ENCODE data around the gene HS2ST1.
A peak's percentile ranks its signal among the peaks of the same experiment; 100 is the strongest.
"Not testable (repeated sequence)": the region's sequence is repeated elsewhere in the genome, so short reads cannot be mapped to it uniquely, and the experiment has no call there.

The HS2ST1 gene

GRCh38 chr1:86875722-86876121 lies 38.7 kb upstream of the HS2ST1 start:
- no peak overlapping the region for H3K27ac ChIP-seq
- DNase-seq (ENCODE audit: low spot score) = no peak
- no peak overlapping the region for H3K4me3 ChIP-seq
- no peak for TF ChIP-seq CTCF (IDR thresholded peaks at IDR 0.05)

GRCh38 chr1:86887479-86888162 lies 26.8 kb upstream of the HS2ST1 start:
- DNase-seq (ENCODE audit: low spot score) = no peak
- TF ChIP-seq CTCF (IDR thresholded peaks at IDR 0.05) = no peak
- no peak overlapping the region for H3K4me3 ChIP-seq
- no peak overlapping the region for H3K27ac ChIP-seq

GRCh38 chr1:86888327-86888726 lies 26.1 kb upstream of the HS2ST1 start:
- Histone ChIP-seq H3K27ac (no peak overlapping the region), H3K4me3 (no peak overlapping the region)
- DNase-seq (ENCODE audit: low spot score) = no peak
- TF ChIP-seq CTCF (IDR thresholded peaks at IDR 0.05) = no peak

GRCh38 chr1:86899401-86899800 lies 15.0 kb upstream of the HS2ST1 start:
- DNase-seq (ENCODE audit: low spot score); H3K27ac ChIP-seq; H3K4me3 ChIP-seq: not testable (repeated sequence)

GRCh38 chr1:86905875-86906274 lies 8.6 kb upstream of the HS2ST1 start:
- TF ChIP-seq CTCF (IDR thresholded peaks at IDR 0.05) = no peak
- no peak overlapping the region for H3K27ac ChIP-seq
- no peak for DNase-seq (ENCODE audit: low spot score)
- no peak overlapping the region for H3K4me3 ChIP-seq

- DNase-seq (ENCODE audit: low spot score) = no peak
- H3K4me3 ChIP-seq = no peak overlapping the region
- no peak overlapping the region for H3K27ac ChIP-seq
- no peak for TF ChIP-seq CTCF (IDR thresholded peaks at IDR 0.05)
Measured at GRCh38 chr1:86906419-86906818, 8.0 kb upstream of the HS2ST1 start.

- no peak overlapping the region for H3K27ac ChIP-seq
- peak overlapping the region; percentile 84 for H3K4me3 ChIP-seq
- TF ChIP-seq CTCF (IDR thresholded peaks at IDR 0.05) = no peak
Measured at GRCh38 chr1:86912281-86912900, 2.0 kb upstream of the HS2ST1 start.

More at GRCh38 chr1:86912281-86912900, 2.0 kb upstream of the HS2ST1 start:
- DNase-seq (ENCODE audit: low spot score) = no peak
